Cardiac muscle cell (in vitro differentiated cells and primary cell): ENCODE results near the gene PRPF40B. TPM values are rescaled to one million over a fixed set of nuclear protein-coding genes. Genes with fewer than 3 reads are reported as not detected.
A peak's percentile ranks its signal among the peaks of the same experiment; 100 is the strongest.

Experiments used
- DNase-seq, 2 donors: peaks; one replicate each; pipeline versions ENCODE4 v3.0.0 to v3.0.0-alpha.2; 2010 to 2017; ENCODE audit warnings: low read depth in 1 of 2, low spot score in 1 of 2
- H3K27ac ChIP-seq: fragments of 200-600 bp; sonication (generic); 2 replicates; pipeline ENCODE4 v1.5.1; 2016
- H3K27me3 ChIP-seq: fragments of 200-600 bp; sonication (generic); 2 replicates; pipeline ENCODE4 v1.6.0; 2016; ENCODE audit warnings: control low read depth
- H3K36me3 ChIP-seq: fragments of 200-600 bp; sonication (generic); 2 replicates; pipeline ENCODE4 v1.5.1; 2016; ENCODE audit warnings: control low read depth
- H3K4me1 ChIP-seq: fragments of 200-600 bp; sonication (generic); 2 replicates; pipeline ENCODE4 v1.8.1; 2017; ENCODE audit warnings: low read depth, mild to moderate bottlenecking, mixed run types
- H3K4me3 ChIP-seq: fragments of 200-600 bp; sonication (generic); 2 replicates; pipeline ENCODE4 v1.5.1; 2016; ENCODE audit warnings: mild to moderate bottlenecking
- H3K9me3 ChIP-seq: fragments of 200-600 bp; sonication (generic); 2 replicates; pipeline ENCODE4 v1.5.1; 2017; ENCODE audit warnings: low read depth, mild to moderate bottlenecking, control low read depth
- polyA plus RNA-seq: library from polyadenylated mRNA; unstranded; fragments of >200 nt; fragmentation: Nextera tagmentation; extraction: Ambion mirVana; gene quantifications from 2 replicates; pipeline ENCODE4 v1.2.1, GENCODE V29; 2016
- total RNA-seq: library from RNA; depleted of rRNA; stranded (reverse); fragments of >200 nt; gene quantifications from 2 replicates; pipeline ENCODE4 v1.2.3, GENCODE V29; 2016
- TF ChIP-seq, protein P1 (sequence below): IDR thresholded peaks from 2 replicates; pipeline ENCODE4 v1.5.1; 2012; ENCODE audit warnings: low read depth, mild to moderate bottlenecking, low read length

Gene PRPF40B
- total and polyA plus RNA-seq, 2 experiments from 2014 or later, result 46.4 to 52.9 TPM

DNA sequence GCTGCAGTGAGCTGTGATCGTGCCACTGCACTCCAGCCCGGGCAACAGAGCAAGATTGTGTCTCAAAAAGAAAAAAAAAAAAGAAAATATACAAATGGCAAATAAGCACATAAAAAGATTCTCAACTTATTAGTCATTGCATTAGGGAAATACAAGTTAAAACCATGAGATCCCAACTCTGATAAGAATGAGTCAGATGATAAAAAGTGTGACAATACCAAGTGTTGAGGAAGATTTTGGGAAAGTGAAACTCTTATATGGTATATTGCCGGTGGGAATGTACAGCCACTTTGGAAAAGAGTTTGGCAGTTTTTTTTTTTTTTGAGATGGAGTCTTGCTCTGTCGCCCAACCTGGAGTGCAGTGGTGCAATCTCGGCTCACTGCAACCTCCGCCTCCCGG is 7.6 kb upstream of the PRPF40B start:
- DNase-seq, result peak in 1 of 2 donors; percentile 22
- Histone ChIP-seq H3K4me3 (no peak overlapping the region), H3K4me1 (no peaks in the 10 kb centered on the region), H3K27ac (no peak overlapping the region), H3K36me3 (no peaks in the 10 kb centered on the region), H3K9me3 (no peaks in the 10 kb centered on the region), H3K27me3 (no peaks in the 10 kb centered on the region)
- TF ChIP-seq, protein P1, sequence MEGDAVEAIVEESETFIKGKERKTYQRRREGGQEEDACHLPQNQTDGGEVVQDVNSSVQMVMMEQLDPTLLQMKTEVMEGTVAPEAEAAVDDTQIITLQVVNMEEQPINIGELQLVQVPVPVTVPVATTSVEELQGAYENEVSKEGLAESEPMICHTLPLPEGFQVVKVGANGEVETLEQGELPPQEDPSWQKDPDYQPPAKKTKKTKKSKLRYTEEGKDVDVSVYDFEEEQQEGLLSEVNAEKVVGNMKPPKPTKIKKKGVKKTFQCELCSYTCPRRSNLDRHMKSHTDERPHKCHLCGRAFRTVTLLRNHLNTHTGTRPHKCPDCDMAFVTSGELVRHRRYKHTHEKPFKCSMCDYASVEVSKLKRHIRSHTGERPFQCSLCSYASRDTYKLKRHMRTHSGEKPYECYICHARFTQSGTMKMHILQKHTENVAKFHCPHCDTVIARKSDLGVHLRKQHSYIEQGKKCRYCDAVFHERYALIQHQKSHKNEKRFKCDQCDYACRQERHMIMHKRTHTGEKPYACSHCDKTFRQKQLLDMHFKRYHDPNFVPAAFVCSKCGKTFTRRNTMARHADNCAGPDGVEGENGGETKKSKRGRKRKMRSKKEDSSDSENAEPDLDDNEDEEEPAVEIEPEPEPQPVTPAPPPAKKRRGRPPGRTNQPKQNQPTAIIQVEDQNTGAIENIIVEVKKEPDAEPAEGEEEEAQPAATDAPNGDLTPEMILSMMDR, result no peak

DNA sequence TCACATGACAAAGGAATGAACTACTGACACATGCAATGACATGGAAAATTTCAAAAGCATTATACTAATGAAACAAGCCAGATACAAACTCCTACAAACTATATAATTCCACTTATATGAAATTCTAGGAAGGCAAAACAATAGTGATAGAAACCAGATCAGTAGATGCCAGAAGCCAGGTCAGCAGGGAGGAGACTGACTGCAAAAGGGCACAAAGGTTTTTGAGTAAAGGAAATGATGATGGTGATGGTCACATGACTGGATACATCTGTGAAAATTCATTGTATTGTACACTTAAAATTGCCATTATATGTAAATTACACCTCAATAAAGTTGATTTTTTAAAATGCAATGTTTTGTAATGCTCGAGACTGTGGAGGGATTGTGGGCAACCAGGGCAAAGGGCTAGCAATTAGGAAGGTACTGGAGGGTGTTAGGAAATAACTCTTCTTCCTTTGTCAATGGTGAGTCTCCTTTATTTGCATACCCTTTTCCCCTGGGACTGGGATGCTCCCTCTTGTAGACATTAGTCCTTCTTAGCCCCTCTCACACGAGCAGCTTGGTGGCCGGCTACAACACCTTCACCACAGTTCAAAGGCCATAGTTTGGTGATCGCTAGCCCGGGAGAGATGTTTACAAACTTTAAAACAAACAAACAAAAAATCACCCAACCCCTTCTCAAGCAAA is 6.7 kb upstream of the PRPF40B start:
- TF ChIP-seq, protein P1, result no peak
- Histone ChIP-seq H3K4me3 (no peak overlapping the region), H3K27ac (no peak overlapping the region), H3K36me3 (no peaks in the 10 kb centered on the region), H3K9me3 (no peaks in the 10 kb centered on the region), H3K4me1 (peaks cover under 1% of the 10 kb centered on the region), H3K27me3 (no peaks in the 10 kb centered on the region)
- DNase-seq, result no peak

DNA sequence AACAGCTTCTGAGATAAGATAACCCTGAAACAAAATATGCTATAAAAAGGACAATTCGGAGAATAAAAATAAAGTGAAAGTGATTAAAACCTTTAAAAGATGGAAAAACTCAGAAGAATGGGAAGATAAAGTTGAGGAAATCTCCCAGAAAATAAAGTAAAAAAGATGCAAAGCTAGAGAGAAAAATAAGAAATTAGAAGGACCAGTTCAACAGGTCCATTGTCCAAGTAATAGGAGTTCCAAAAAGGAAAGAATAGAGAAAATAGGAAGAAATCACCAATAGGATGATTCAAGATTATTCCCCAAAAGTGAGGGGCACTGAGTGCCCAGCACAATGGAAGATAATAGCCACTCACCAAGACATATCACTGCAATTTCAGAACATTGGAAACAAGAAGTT is 4.8 kb upstream of the PRPF40B start:
- TF ChIP-seq, protein P1, result no peak
- H3K27ac ChIP-seq, result no peak overlapping the region
- H3K36me3 ChIP-seq, result no peaks in the 10 kb centered on the region
- H3K4me3 ChIP-seq, result no peak overlapping the region
- H3K27me3 ChIP-seq, result no peaks in the 10 kb centered on the region
- H3K4me1 ChIP-seq, result peaks cover 7% of the 10 kb centered on the region
- no peaks in the 10 kb centered on the region for H3K9me3 ChIP-seq
- no peak for DNase-seq

DNA sequence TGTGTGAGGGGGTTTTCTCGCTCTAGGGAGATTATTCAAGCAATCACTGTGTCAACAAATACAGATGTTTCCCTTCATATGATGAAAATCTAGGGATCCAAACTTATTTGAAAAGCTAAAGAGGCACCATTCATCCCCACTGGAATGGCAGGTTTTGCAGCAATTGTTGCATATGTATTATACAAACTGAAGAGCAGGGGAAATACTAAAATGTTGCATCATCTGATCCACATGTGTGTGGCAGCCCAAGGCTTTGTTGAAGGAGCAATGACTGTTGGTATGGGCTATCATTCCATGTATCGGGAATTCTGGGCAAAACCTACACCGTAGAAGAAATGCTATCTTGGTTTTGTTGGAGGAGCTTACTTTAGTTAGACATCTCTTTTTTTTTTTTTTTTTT is 4.1 kb upstream of the PRPF40B start:
- TF ChIP-seq, protein P1, result no peak
- peak in 1 of 2 donors; percentile 38 for DNase-seq
- Histone ChIP-seq H3K4me3 (no peak overlapping the region), H3K27ac (no peak overlapping the region), H3K9me3 (no peaks in the 10 kb centered on the region), H3K27me3 (no peaks in the 10 kb centered on the region), H3K36me3 (no peaks in the 10 kb centered on the region), H3K4me1 (peaks cover 7% of the 10 kb centered on the region)

DNA sequence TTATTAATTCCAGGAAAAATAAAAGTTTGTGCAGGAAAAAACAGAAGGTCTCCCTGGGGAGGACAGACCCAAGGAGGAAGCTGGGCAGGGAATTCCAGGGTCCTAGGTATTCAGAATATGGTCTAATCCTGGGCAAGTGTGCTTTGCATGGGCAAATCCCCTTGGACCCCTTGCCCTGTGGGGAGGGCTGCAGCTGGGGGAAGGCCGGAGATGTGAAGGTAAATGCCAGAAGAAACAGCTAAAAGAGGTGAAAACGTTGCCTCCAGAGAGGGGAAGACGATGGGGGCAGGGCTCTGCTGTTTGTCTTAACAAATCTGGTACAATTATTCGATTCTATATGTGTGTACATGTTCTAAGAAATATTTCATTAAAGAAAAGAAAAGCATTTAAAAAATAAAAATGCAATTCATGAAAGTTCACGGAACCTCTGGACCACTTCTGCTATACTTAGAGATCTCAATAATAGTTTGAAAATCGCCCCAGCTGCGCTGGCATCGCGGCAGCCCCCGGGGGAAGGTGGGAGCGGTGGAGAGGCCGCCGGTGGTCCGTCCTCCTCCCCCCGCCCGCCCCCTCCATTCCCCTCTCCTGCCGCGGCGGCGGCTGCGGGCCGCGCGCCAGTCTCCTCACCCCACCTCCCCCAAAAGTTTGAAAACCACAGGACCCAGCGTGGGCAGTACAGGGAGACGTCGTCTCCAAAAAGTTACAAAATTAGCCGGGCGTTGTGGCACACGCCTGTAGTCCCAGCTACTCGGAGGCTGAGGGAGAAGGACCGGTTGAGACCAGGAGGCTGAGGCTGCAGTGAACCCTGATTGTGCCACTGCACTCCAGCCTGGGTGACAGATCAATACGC is 1.5 kb upstream of the PRPF40B start:
- Histone ChIP-seq H3K4me1 (peaks cover 7% of the 10 kb centered on the region), H3K4me3 (peak overlapping the region; percentile 31), H3K36me3 (no peaks in the 10 kb centered on the region), H3K9me3 (no peaks in the 10 kb centered on the region), H3K27me3 (no peaks in the 10 kb centered on the region), H3K27ac (peak overlapping the region; percentile 85)
- DNase-seq, result no peak
- TF ChIP-seq, protein P1, result no peak
